A673 (cell line): ENCODE data around the gene VIPR1.

Experiments
- EZH2 ChIP-seq: fragments of 200-600 bp; sonication (generic); IDR thresholded peaks from 2 replicates; pipeline ENCODE4 v1.6.1; 2017; ENCODE audit warnings: borderline replicate concordance, low read depth, mild to moderate bottlenecking, mixed read lengths, antibody characterized with exemption, low read length; ENCODE audit not compliant: poor library complexity, severe bottlenecking
- TF ChIP-seq, protein P1 (sequence below): fragments of 300-800, 200-600 bp; sonication (generic); conservative IDR thresholded peaks from 2 replicates; pipeline ENCODE4 v1.5.1; 2017; ENCODE audit warnings: low read depth, mild to moderate bottlenecking, antibody characterized with exemption, low read length, moderate library complexity, mixed read lengths

DNA sequence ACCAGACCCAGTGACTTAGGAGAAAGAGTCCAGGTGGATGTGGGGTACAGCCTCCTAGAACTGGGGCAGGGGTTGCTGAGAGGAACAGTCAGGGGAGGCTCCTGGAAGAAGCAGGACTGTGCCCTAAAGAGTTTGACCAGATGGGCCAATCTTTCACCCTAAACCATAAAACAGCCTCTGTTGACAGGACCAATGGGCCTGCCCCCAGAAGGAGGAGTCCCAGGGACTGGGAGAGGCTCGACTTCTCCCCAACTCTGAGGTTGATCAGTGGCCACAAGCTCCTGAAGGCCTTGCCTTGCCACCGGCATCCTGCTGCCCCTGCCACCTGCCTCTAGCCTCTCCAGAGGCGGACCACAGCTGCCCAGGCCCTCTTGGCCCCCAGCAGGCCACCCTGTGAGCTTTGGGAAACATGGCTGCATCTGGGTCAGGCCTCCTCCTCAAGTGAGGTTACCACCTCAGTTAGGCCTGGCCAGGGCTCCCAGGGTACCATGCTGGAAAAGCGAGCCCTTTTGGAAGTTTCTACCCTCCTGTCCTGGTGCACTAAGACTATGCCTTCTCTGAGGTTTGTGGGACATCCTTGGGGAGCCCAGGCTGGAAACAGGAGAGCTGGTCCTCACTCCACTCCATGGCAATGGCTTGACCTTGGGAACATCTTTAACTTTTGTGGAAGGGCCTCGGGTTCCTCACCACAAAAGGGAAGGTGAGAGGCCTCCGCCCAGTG, 2.8 kb downstream of the VIPR1 start:
- TF ChIP-seq EZH2, result no peak
- TF ChIP-seq, protein P1, sequence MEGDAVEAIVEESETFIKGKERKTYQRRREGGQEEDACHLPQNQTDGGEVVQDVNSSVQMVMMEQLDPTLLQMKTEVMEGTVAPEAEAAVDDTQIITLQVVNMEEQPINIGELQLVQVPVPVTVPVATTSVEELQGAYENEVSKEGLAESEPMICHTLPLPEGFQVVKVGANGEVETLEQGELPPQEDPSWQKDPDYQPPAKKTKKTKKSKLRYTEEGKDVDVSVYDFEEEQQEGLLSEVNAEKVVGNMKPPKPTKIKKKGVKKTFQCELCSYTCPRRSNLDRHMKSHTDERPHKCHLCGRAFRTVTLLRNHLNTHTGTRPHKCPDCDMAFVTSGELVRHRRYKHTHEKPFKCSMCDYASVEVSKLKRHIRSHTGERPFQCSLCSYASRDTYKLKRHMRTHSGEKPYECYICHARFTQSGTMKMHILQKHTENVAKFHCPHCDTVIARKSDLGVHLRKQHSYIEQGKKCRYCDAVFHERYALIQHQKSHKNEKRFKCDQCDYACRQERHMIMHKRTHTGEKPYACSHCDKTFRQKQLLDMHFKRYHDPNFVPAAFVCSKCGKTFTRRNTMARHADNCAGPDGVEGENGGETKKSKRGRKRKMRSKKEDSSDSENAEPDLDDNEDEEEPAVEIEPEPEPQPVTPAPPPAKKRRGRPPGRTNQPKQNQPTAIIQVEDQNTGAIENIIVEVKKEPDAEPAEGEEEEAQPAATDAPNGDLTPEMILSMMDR, result no peak
